Testis (tissue), 3 donors: ENCODE results near the gene TECTA. TPM values are rescaled to one million over a fixed set of nuclear protein-coding genes. Genes with fewer than 3 reads are reported as not detected.

Source experiments
- DNase-seq: peaks from one replicate; pipeline ENCODE4 v3.0.0-alpha.2; 2019
- H3K27ac ChIP-seq, 2 donors: fragments of 200-600 bp; sonication (generic); one replicate each; pipeline ENCODE4 v1.5.1; 2019
- H3K27me3 ChIP-seq: fragments of 200-600 bp; sonication (generic); one replicate; pipeline ENCODE4 v1.5.1; 2019
- H3K36me3 ChIP-seq: fragments of 200-600 bp; sonication (generic); one replicate; pipeline ENCODE4 v1.5.1; 2017; ENCODE audit warnings: low read depth; ENCODE audit errors: missing control alignments
- H3K4me1 ChIP-seq: fragments of 200-600 bp; sonication (generic); one replicate; pipeline ENCODE4 v1.5.1; 2019
- H3K4me3 ChIP-seq, 2 donors: fragments of 200-600 bp; sonication (generic); one replicate each; pipeline ENCODE4 v1.5.1; 2017 to 2019
- H3K9me3 ChIP-seq: fragments of 200-600 bp; sonication (generic); one replicate; pipeline ENCODE4 v1.5.1; 2017
- CTCF ChIP-seq, 3 experiments: fragments of 450-650 bp in 2 of 3; fragments of 200-600 bp in 1 of 3; sonication (generic) in 1 of 3; IDR thresholded peaks; one replicate each; pipeline ENCODE4 v1.5.1; 2016 to 2019; ENCODE audit warnings: antibody characterized with exemption in 3 of 3, mild to moderate bottlenecking in 2 of 3, moderate library complexity in 1 of 3
- POLR2A ChIP-seq: fragments of 450-650 bp; IDR thresholded peaks from one replicate; pipeline ENCODE4 v1.6.1; 2017; ENCODE audit warnings: antibody characterized with exemption, mild to moderate bottlenecking, moderate library complexity
- WGBS, 2 donors: methylation state at CpG; one replicate each; pipeline ENCODE4 v1.1.5; 2018; 5-methylcytosine and 5-hydroxymethylcytosine counted together
- intact Hi-C: fragments of 100-400 bp; cut with DNase I; formaldehyde crosslinking; loops from one replicate; pipeline ENCODE4 v1.15.1; 2023; ENCODE audit warnings: low total_unique reads
- polyA plus RNA-seq: library from polyadenylated mRNA; stranded (reverse); fragments of 350-450 nt; fragmentation: Illumina TruSeq; extraction: RNeasy Lipid Tissue Mini Kit (QIAGEN cat#74804); gene quantifications from one replicate; pipeline ENCODE4 v1.2.3, GENCODE V29; 2014; ENCODE audit warnings: low read depth, low replicate concordance; ENCODE audit not compliant: insufficient read depth
- total RNA-seq, 2 donors: library from RNA; depleted of rRNA; stranded (reverse); fragments of >200 nt; gene quantifications; one replicate each; pipeline ENCODE4 v1.2.3, GENCODE V29; 2016

Gene TECTA
- total and polyA plus RNA-seq, 3 donors from 2014 or later, result 2.5 to 4.6 (median 3.1) TPM

DNA sequence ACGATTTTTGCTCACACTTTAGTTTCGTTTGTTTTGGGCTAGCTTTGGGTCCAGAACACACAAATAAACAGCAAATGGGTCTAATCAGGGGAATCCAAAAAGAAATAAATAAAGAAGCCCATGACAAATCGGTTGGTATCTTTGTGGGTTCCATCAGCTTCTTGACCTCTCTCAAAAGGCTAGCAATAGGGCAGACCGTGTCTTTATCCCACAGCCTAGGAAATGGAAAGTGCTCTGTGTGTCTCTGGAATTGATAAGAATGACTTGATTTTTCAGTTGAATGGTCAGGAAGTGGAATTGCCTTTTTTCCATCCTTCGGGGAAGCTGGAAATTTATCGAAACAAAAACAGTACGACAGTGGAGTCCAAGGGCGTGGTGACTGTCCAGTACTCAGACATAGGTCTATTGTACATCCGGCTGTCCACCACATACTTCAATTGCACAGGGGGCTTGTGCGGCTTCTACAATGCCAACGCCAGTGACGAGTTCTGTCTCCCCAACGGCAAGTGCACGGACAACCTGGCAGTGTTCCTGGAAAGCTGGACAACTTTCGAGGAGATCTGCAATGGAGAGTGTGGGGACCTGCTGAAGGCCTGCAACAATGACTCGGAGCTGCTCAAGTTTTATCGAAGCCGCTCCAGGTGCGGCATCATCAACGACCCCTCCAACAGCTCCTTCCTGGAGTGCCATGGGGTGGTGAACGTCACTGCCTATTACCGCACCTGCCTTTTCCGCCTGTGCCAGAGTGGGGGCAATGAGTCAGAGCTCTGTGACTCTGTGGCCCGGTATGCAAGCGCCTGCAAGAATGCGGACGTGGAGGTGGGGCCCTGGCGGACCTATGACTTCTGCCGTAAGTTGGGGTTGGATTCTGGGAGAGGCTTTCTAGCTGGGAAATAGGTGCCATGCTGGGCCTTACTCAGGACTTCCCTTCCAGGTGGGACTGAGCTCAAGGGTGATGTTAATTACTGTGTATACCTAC lies 28.6 kb downstream of the TECTA start:
- Histone ChIP-seq H3K9me3 (no peaks in the 10 kb centered on the region), H3K36me3 (no peaks in the 10 kb centered on the region), H3K4me1 (peaks cover 3% of the 10 kb centered on the region), H3K27ac (no peak overlapping the region), H3K27me3 (no peaks in the 10 kb centered on the region), H3K4me3 (no peak overlapping the region)
- DNase-seq, result no peak
- intact Hi-C loops, result no loop called here
- WGBS, 2 donors, result 88 to 95% methylated on average over 20 to 29 of the region's 29 CpGs
- no peak for TF ChIP-seq CTCF (IDR thresholded peaks at IDR 0.05)
- TF ChIP-seq POLR2A, result no peak

DNA sequence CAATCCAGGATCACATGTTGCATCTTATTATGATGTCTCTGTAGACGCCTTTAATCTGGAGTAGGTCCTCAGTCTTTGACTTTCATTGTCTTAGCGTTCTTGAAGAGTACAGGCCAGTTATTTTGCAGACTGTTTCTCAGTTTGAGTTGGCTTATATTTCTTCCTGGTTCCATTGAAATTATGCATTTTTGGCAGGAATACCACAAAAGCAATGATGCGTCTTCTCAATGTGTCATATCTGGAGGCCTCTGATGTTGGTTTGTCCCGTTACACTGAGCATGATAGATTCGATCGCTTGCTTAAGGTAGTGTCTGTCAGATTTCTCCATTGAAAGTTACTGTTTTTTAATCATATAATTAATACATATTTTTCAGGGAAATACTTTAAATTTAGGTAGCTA lies 30.6 kb downstream of the TECTA start:
- H3K36me3 ChIP-seq, result no peaks in the 10 kb centered on the region
- WGBS, 2 donors, result 88 to 89% methylated on average over 6 of the region's 6 CpGs
- H3K9me3 ChIP-seq, result no peaks in the 10 kb centered on the region
- TF ChIP-seq CTCF (IDR thresholded peaks at IDR 0.05) (no peak), POLR2A (no peak)
- no peak for DNase-seq
- H3K4me3 ChIP-seq, result no peak overlapping the region
- intact Hi-C loops, result no loop called here
- H3K27me3 ChIP-seq, result no peaks in the 10 kb centered on the region
- H3K27ac ChIP-seq, result no peak overlapping the region
- H3K4me1 ChIP-seq, result peaks cover 3% of the 10 kb centered on the region

- TF ChIP-seq CTCF (IDR thresholded peaks at IDR 0.05) (no peak), POLR2A (no peak)
- DNase-seq, result no peak
- H3K4me1 ChIP-seq, result peaks cover 3% of the 10 kb centered on the region
These were observed 31.4 kb downstream of the TECTA start for GRCh38 chr11:121132211-121132976.

GRCh38 chr11:121134741-121135312 lies 33.8 kb downstream of the TECTA start:
- peak; percentile 18 for DNase-seq
- intact Hi-C loops, result no loop called here
- WGBS, 2 donors, result 70 to 85% methylated on average over 10 of the region's 10 CpGs

More at GRCh38 chr11:121132211-121132976, 31.4 kb downstream of the TECTA start:
- Histone ChIP-seq H3K9me3 (no peaks in the 10 kb centered on the region), H3K4me3 (no peak overlapping the region), H3K36me3 (no peaks in the 10 kb centered on the region), H3K27me3 (no peaks in the 10 kb centered on the region), H3K27ac (no peak overlapping the region)
- 66 to 75% methylated on average over 13 of the region's 13 CpGs for WGBS, 2 donors
- intact Hi-C loops, result no loop called here

More at GRCh38 chr11:121134741-121135312, 33.8 kb downstream of the TECTA start:
- peaks cover 3% of the 10 kb centered on the region for H3K4me1 ChIP-seq
- H3K36me3 ChIP-seq, result no peaks in the 10 kb centered on the region
- H3K27ac ChIP-seq, result no peak overlapping the region
- no peaks in the 10 kb centered on the region for H3K27me3 ChIP-seq
- no peak for TF ChIP-seq POLR2A
- no peak for TF ChIP-seq CTCF (IDR thresholded peaks at IDR 0.05)
- H3K4me3 ChIP-seq, result no peak overlapping the region
- no peaks in the 10 kb centered on the region for H3K9me3 ChIP-seq
